CD4-positive, alpha-beta T cell (primary cell): Measurements from ENCODE around the gene TCEAL1. TPM values are rescaled to one million over a fixed set of nuclear protein-coding genes. Genes with fewer than 3 reads are reported as not detected.

Experiments used
- ATAC-seq: fragments of 200-7000 bp; cut with Tn5 transposase; one replicate; pipeline ENCODE4 v1.10.0; 2022; ENCODE audit warnings: mild to moderate bottlenecking; ENCODE audit not compliant: poor library complexity
- CTCF ChIA-PET: fragments of 350-600 bp; sonication (Branson Sonifier 250); formaldehyde crosslinking; loops from one replicate; lab custom pipeline; 2021; ENCODE audit warnings: antibody characterized with exemption, inconsistent platforms; lab: Charles Lee
- POLR2A ChIA-PET: fragments of 350-600 bp; sonication (Branson Sonifier 250); formaldehyde crosslinking; loops from one replicate; lab custom pipeline; 2021; ENCODE audit warnings: antibody characterized with exemption, inconsistent platforms; lab: Charles Lee
- DNase-seq, 14 experiments: peaks; one replicate each; pipeline ENCODE4 v3.0.0-alpha.2; 2013 to 2020; ENCODE audit warnings: mixed read lengths in 2 of 14
- H3K27ac ChIP-seq, 2 donors: one replicate each; pipeline versions ENCODE4 v1.5.1 to v1.7.0; 2013; ENCODE audit warnings: low read length in 2 of 2, low read depth in 1 of 2, mild to moderate bottlenecking in 1 of 2
- H3K27me3 ChIP-seq, 2 experiments: 1 replicate in 1 of 2; 2 replicates in 1 of 2; pipeline versions ENCODE4 v1.6.1 to v1.7.0; 2013; ENCODE audit warnings: low read length in 2 of 2, control low read depth in 1 of 2, mild to moderate bottlenecking in 1 of 2, moderate library complexity in 1 of 2; ENCODE audit not compliant: insufficient read depth in 2 of 2, control insufficient read depth in 1 of 2
- H3K36me3 ChIP-seq: one replicate; pipeline ENCODE4 v1.6.1; 2013; ENCODE audit warnings: low read length, control low read depth; ENCODE audit not compliant: insufficient read depth
- H3K4me1 ChIP-seq: one replicate; pipeline ENCODE4 v1.6.1; 2013; ENCODE audit warnings: low read length, control low read depth; ENCODE audit not compliant: insufficient read depth
- H3K4me3 ChIP-seq: one replicate; pipeline ENCODE4 v1.5.1; 2013; ENCODE audit warnings: mild to moderate bottlenecking, low read length, moderate library complexity
- H3K9me3 ChIP-seq, 2 experiments: 1 replicate in 1 of 2; 2 replicates in 1 of 2; pipeline versions ENCODE4 v1.6.1 to v1.7.0; 2013; ENCODE audit warnings: low read length in 2 of 2, mild to moderate bottlenecking in 2 of 2, control low read depth in 1 of 2, moderate library complexity in 1 of 2; ENCODE audit not compliant: control insufficient read depth in 1 of 2, insufficient read depth in 1 of 2
- H3K27ac Mint-ChIP-seq: one replicate; pipeline ENCODE4 v1.8.0; 2020; ENCODE audit warnings: mixed read lengths
- H3K27me3 Mint-ChIP-seq: one replicate; pipeline ENCODE4 v1.8.0; 2021; ENCODE audit warnings: mixed read lengths
- H3K36me3 Mint-ChIP-seq: one replicate; pipeline ENCODE4 v1.8.0; 2021; ENCODE audit warnings: low read depth, mixed read lengths
- H3K4me1 Mint-ChIP-seq: one replicate; pipeline ENCODE4 v1.8.0; 2021; ENCODE audit warnings: low read depth, mixed read lengths
- H3K4me3 Mint-ChIP-seq: one replicate; pipeline ENCODE4 v1.8.0; 2020; ENCODE audit warnings: mild to moderate bottlenecking, mixed read lengths
- H3K9me3 Mint-ChIP-seq: one replicate; pipeline ENCODE4 v1.8.0; 2020; ENCODE audit warnings: mixed read lengths
- CTCF ChIP-seq: fragments of 200-600 bp; IDR thresholded peaks from one replicate; pipeline ENCODE4 v1.8.0; 2022; ENCODE audit warnings: antibody characterized with exemption, mild to moderate bottlenecking
- intact Hi-C, 2 experiments: fragments of 100-400 bp; cut with DNase I in 1 of 2; cut with micrococcal nuclease in 1 of 2; formaldehyde crosslinking; loops; one replicate each; pipeline versions ENCODE4 v1.15.1 to v1.9.0; 2023 to 2025; cut with DNase I, micrococcal nuclease
- total RNA-seq, 174 experiments: library from RNA in 2 of 174; stranded (reverse) in 2 of 174; gene quantifications; one replicate each; pipeline ENCODE4 v1.2.3 and lab custom pipeline; 2021 to 2026

TCEAL1 gene
- total RNA-seq, 2 experiments from 2014 or later: 4.0 to 4.9 TPM

- Mint-ChIP-seq H3K27ac (no peak overlapping the region), H3K36me3 (peaks cover 65% of the 10 kb centered on the region), H3K4me1 (peaks cover 5% of the 10 kb centered on the region), H3K4me3 (no peak overlapping the region), H3K9me3 (no peaks in the 10 kb centered on the region), H3K27me3 (no peaks in the 10 kb centered on the region)
- DNase-seq (no peak), ATAC-seq (no peak)
- ChIA-PET POLR2A (no interaction called here), CTCF (interaction anchor here (0.6 kb wide), 1 partner anchor 498 kb away, joined by 3 read pairs; no protein-coding TSS in a partner anchor)
- H3K9me3 ChIP-seq: no peaks in the 10 kb centered on the region
- H3K36me3 ChIP-seq: peaks cover 63% of the 10 kb centered on the region
- H3K4me3 ChIP-seq: no peak overlapping the region
- TF ChIP-seq CTCF: no peak
- no peaks in the 10 kb centered on the region for H3K4me1 ChIP-seq
- intact Hi-C loops: loop anchor here in 1 of 2 experiments (10.0 kb wide), 1 partner anchor 1754 kb away; no protein-coding TSS in a partner anchor
- H3K27ac ChIP-seq: no peak overlapping the region
- H3K27me3 ChIP-seq: no peaks in the 10 kb centered on the region
These were observed 49.6 kb downstream of the TCEAL1 start for GRCh38 chrX:103678199-103678993.

Other genes starting within 250 kb of the TCEAL1 start
- gene RAB40A, start 109.5 kb upstream of the TCEAL1 start, total RNA-seq: under 1 TPM in 1 of 2 experiments, not detected in 1; 0.16 TPM
- gene TCEAL4, start 43.5 kb upstream of the TCEAL1 start, total RNA-seq: 10 to 100 TPM; 10.5 to 11.1 TPM
- gene TCEAL3, start 21.0 kb upstream of the TCEAL1 start, total RNA-seq: 1 to 10 TPM; 5.0 to 5.8 TPM
- gene MORF4L2, start 57.7 kb downstream of the TCEAL1 start, total RNA-seq: 100 to 1,000 TPM; 201 to 212 TPM
- not detected for gene TMEM31, start 81.9 kb downstream of the TCEAL1 start, total RNA-seq
- gene PLP1, start 147.9 kb downstream of the TCEAL1 start, total RNA-seq: not detected
- gene RAB9B, start 203.3 kb downstream of the TCEAL1 start, total RNA-seq: under 1 TPM in 1 of 2 experiments, not detected in 1; 0.11 TPM